A549 (cell line): ENCODE data around the gene CD2AP. TPM values are rescaled to one million over a fixed set of nuclear protein-coding genes. Genes with fewer than 3 reads are reported as not detected.

ENCODE experiments used
- ATAC-seq, 2 experiments: fragments of 200-7000 bp in 1 of 2; fragments of >200 bp in 1 of 2; cut with Nextera tagmentation in 1 of 2; cut with Tn5 transposase in 1 of 2; 3 replicates each; pipeline versions ENCODE4 v1.8.0 to v1.9.1; 2018 to 2020; ENCODE audit warnings: mild to moderate bottlenecking in 1 of 2, moderate library complexity in 1 of 2
- CTCF ChIA-PET: fragments of 300-600 bp; sonication (Branson Sonifier 250); formaldehyde crosslinking; extraction: SDS; loops from one replicate; lab custom pipeline; 2021; ENCODE audit warnings: antibody characterized with exemption, inconsistent platforms; lab: Yijun Ruan, JAX
- POLR2A ChIA-PET: fragments of 350-600 bp; formaldehyde crosslinking; extraction: SDS; loops from one replicate; lab custom pipeline; 2021; ENCODE audit warnings: antibody characterized with exemption, inconsistent platforms; lab: Yijun Ruan, JAX
- DNase-seq, 2 experiments: peaks; one replicate each; pipeline versions ENCODE4 v3.0.0 to v3.0.0-alpha.2; 2011 to 2016; ENCODE audit warnings: low read depth in 1 of 2, low spot score in 1 of 2
- FAIRE-seq: peaks from 2 replicates; lab custom pipeline; 2011; peaks lifted over from hg19 to GRCh38; lab: Jason Lieb, UNC
- H3K27ac ChIP-seq, 2 experiments: fragments of >200 bp; sonication (Bioruptor Twin); formaldehyde crosslinking; 3 replicates each; pipeline ENCODE4 v1.5.1; 2016 to 2017
- H3K4me1 ChIP-seq: fragments of >200 bp; sonication (Bioruptor Twin); formaldehyde crosslinking; 3 replicates; pipeline ENCODE4 v1.6.1; 2016
- H3K4me2 ChIP-seq: fragments of >200 bp; sonication (Bioruptor Twin); formaldehyde crosslinking; 3 replicates; pipeline ENCODE4 v1.6.1; 2016
- H3K4me3 ChIP-seq: fragments of >200 bp; sonication (Bioruptor Twin); formaldehyde crosslinking; 3 replicates; pipeline ENCODE4 v1.5.1; 2016
- H3K9me3 ChIP-seq: fragments of >200 bp; sonication (Bioruptor Twin); formaldehyde crosslinking; 3 replicates; pipeline ENCODE4 v1.6.1; 2016
- ATOH8 ChIP-seq: fragments of 250-450 bp; sonication (Bioruptor Pico); IDR thresholded peaks from 2 replicates; pipeline ENCODE4 v1.5.0; 2020; ENCODE audit warnings: low read depth, mild to moderate bottlenecking, moderate library complexity
- BCL3 ChIP-seq: fragments of >200 bp; sonication (Bioruptor Twin); formaldehyde crosslinking; IDR thresholded peaks from 3 replicates; pipeline ENCODE4 v1.6.1; 2016
- CTCF ChIP-seq: fragments of >200 bp; sonication (Bioruptor Twin); formaldehyde crosslinking; IDR thresholded peaks from 3 replicates; pipeline ENCODE4 v1.5.1; 2016
- E2F6 ChIP-seq: IDR thresholded peaks from 2 replicates; pipeline ENCODE4 v1.6.1; 2012; ENCODE audit warnings: low read depth, borderline replicate concordance
- ELK1 ChIP-seq: fragments of 150-350 bp; IDR thresholded peaks from 2 replicates; pipeline ENCODE4 v1.6.1; 2014; ENCODE audit warnings: low read depth, mild to moderate bottlenecking, low read length
- ESRRA ChIP-seq: fragments of 150-350 bp; IDR thresholded peaks from 2 replicates; pipeline ENCODE4 v1.6.1; 2014; ENCODE audit warnings: mild to moderate bottlenecking, low read length, borderline replicate concordance
- FOSL2 ChIP-seq, 2 experiments: fragments of 450-650 bp in 1 of 2; fragments of >200 bp in 1 of 2; sonication (Bioruptor Twin) in 1 of 2; formaldehyde crosslinking; IDR thresholded peaks; 2 replicates each; pipeline versions ENCODE4 v1.5.0 to v1.6.1; 2016 to 2020; ENCODE audit warnings: mild to moderate bottlenecking in 1 of 2, moderate library complexity in 1 of 2
- HOXA7 ChIP-seq: fragments of 250-450 bp; sonication (Bioruptor Pico); IDR thresholded peaks from 2 replicates; pipeline ENCODE4 v1.5.0; 2020; ENCODE audit warnings: mild to moderate bottlenecking, moderate library complexity
- PBX3 ChIP-seq: IDR thresholded peaks from 2 replicates; pipeline ENCODE4 v1.6.1; 2012
- RCOR1 ChIP-seq: fragments of 150-350 bp; IDR thresholded peaks from 2 replicates; pipeline ENCODE4 v1.6.1; 2014; ENCODE audit warnings: antibody characterized with exemption, low read length, low read depth
- TFCP2L1 ChIP-seq: fragments of 250-450 bp; sonication (Bioruptor Pico); IDR thresholded peaks from 2 replicates; pipeline ENCODE4 v1.5.0; 2021; ENCODE audit warnings: mild to moderate bottlenecking
- USF2 ChIP-seq: fragments of 450-650 bp; IDR thresholded peaks from 2 replicates; pipeline ENCODE4 v1.6.1; 2014; ENCODE audit warnings: antibody characterized with exemption
- ZNF302 ChIP-seq: fragments of 250-450 bp; sonication (Bioruptor Pico); IDR thresholded peaks from 2 replicates; pipeline ENCODE4 v1.9.0; 2021; ENCODE audit warnings: inconsistent platforms, mild to moderate bottlenecking, moderate library complexity
- WGBS: methylation state at CpG from one replicate; pipeline ENCODE4 v1.1.6; 2017; ENCODE audit errors: missing lambda C conversion rate; 5-methylcytosine and 5-hydroxymethylcytosine counted together
- polyA plus RNA-seq, 4 experiments: library from polyadenylated mRNA; depleted of rRNA in 3 of 4; stranded (reverse); fragments of >200 nt; fragmentation: RNase III in 1 of 4; extraction: RNeasy Plus Mini Kit Qiagen cat#74134 plus additional on column Dnase treatment in 1 of 4; gene quantifications; 2 replicates in 3 of 4; 3 replicates in 1 of 4; pipeline ENCODE4 v1.2.3, GENCODE V29; 2011 to 2017

Gene CD2AP
- polyA plus RNA-seq, 2 of the 4 experiments (the other 2 are of a cell fraction): 18.8 to 35.7 TPM

GRCh38 chr6:47471911-47472310 lies 5.7 kb upstream of the CD2AP start:
- ATAC-seq: no peak
- CTCF ChIA-PET: interaction anchor here (1.2 kb wide), 1 partner anchor 57 kb away, joined by 4 read pairs; no protein-coding TSS in a partner anchor
- Histone ChIP-seq H3K4me3 (no peak overlapping the region), H3K4me1 (0 out of 3 replicates have a peak, but pooled peaks cover 4% of the 10 kb centered on the region), H3K4me2 (no peak overlapping the region), H3K9me3 (no peaks in the 10 kb centered on the region), H3K27ac (no peak overlapping the region)
- POLR2A ChIA-PET: no interaction called here
- no peak for DNase-seq
- TF ChIP-seq ATOH8 (CRISPR knock-in tag) (no peak), ZNF302 (CRISPR knock-in tag) (no peak), TFCP2L1 (CRISPR knock-in tag) (no peak), FOSL2 (IDR thresholded peaks at IDR 0.05) (no peak), FOSL2 (CRISPR knock-in tag; IDR thresholded peaks at IDR 0.05) (no peak), ESRRA (no peak), ELK1 (no peak)
- no peak for FAIRE-seq
- 100% methylated on average over 1 of the region's 1 CpG for WGBS

GRCh38 chr6:47473791-47474346 lies 3.7 kb upstream of the CD2AP start:
- no peak overlapping the region for H3K4me3 ChIP-seq
- H3K4me2 ChIP-seq: no peak overlapping the region
- H3K27ac ChIP-seq: no peak overlapping the region
- DNase-seq (no peak), FAIRE-seq (no peak), ATAC-seq (no peak)
- TF ChIP-seq BCL3: no peak
- no peak for TF ChIP-seq RCOR1
- no peak for TF ChIP-seq E2F6
- TF ChIP-seq USF2: no peak
- no peak for TF ChIP-seq HOXA7 (CRISPR knock-in tag)
- no peak for TF ChIP-seq PBX3
- no peak for TF ChIP-seq CTCF
- 0 out of 3 replicates have a peak, but pooled peaks cover 4% of the 10 kb centered on the region for H3K4me1 ChIP-seq
- CTCF ChIA-PET: interaction anchor here (1.2 kb wide), 1 partner anchor 29 kb away, joined by 3 read pairs; no protein-coding TSS in a partner anchor
- POLR2A ChIA-PET: no interaction called here
- H3K9me3 ChIP-seq: no peaks in the 10 kb centered on the region
- WGBS: 67% methylated on average over 1 of the region's 1 CpG
